ENCODE results near the gene INO80D. TPM values are rescaled to one million over a fixed set of nuclear protein-coding genes. Genes with fewer than 3 reads are reported as not detected.
A peak's percentile ranks its signal among the peaks of the same experiment; 100 is the strongest.

The INO80D gene
- total and polyA plus RNA-seq, 2 of the 8 experiments (the other 6 are each of a cell fraction or from before 2014, with no cell fraction given): 6.2 to 37.4 TPM

- H3K23ac ChIP-seq (ENCODE audit: insufficient read length): no peak overlapping the region
- DNase-seq (ENCODE audit: low read depth in 1 of 2, low spot score in 2 of 2) (no peak), FAIRE-seq (no peak)
- peaks cover 0 to 2% (median 0%) of the 10 kb centered on the region in 4 experiments; a peak in 1 of 7 replicates for H3K4me1 ChIP-seq (replicated peaks in 1 of 4; ENCODE audit: control insufficient read depth in 3 of 4, insufficient read depth in 4 of 4, low read length in 3 of 4)
- no peak overlapping the region for H2BK120ac ChIP-seq (replicated peaks; ENCODE audit: low read depth, low read length)
- no peaks in the 10 kb centered on the region for H3K79me1 ChIP-seq (ENCODE audit: low read depth, low read length)
- no peak overlapping the region for H2BK12ac ChIP-seq (ENCODE audit: low read depth, low read length)
- no peak overlapping the region for H3K18ac ChIP-seq (ENCODE audit: extremely low read depth, low read length)
- peak overlapping the region in 1 of 4 experiments; percentile 99; a peak in 1 of 8 replicates for H3K4me3 ChIP-seq (ENCODE audit: extremely low read depth in 1 of 4, insufficient read depth in 2 of 4, low read depth in 3 of 4, low read length in 4 of 4)
- no peak overlapping the region for H3K4me2 ChIP-seq (ENCODE audit: insufficient read depth in 1 of 2, low read depth in 2 of 2, low read length in 2 of 2)
- POLR2A ChIA-PET (ENCODE audit: partially characterized antibody): interaction anchor here (0.6 to 6.8 kb wide), 4 partner anchors 9 to 45 kb away, joined by 3 to 45 read pairs (median 6); no protein-coding TSS in a partner anchor
- no peak overlapping the region for H4K91ac ChIP-seq (replicated peaks; ENCODE audit: insufficient read length, low read length)
- no peak overlapping the region for H2AK5ac ChIP-seq (ENCODE audit: low read depth, low read length)
- no peak overlapping the region for H4K8ac ChIP-seq (ENCODE audit: extremely low read depth, insufficient read depth, low read length)
- CTCF ChIA-PET (ENCODE audit: partially characterized antibody): interaction anchor here (0.7 to 1.7 kb wide), 5 partner anchors 9 to 66 kb away, joined by 3 to 8 read pairs (median 4); no protein-coding TSS in a partner anchor
- no peak overlapping the region for H2BK20ac ChIP-seq (ENCODE audit: low read length)
- no peak overlapping the region for H4K5ac ChIP-seq (ENCODE audit: insufficient read length, low read depth, low read length)
- H3K9ac ChIP-seq (replicated peaks in 1 of 4; ENCODE audit: extremely low read depth in 1 of 4, low read depth in 3 of 4, low read length in 3 of 4): no peak overlapping the region
- no peak overlapping the region for H3K56ac ChIP-seq (replicated peaks; ENCODE audit: insufficient read length, low read depth, low read length)
- no peaks in the 10 kb centered on the region for H3K27me3 ChIP-seq (replicated peaks in 1 of 4; ENCODE audit: control insufficient read depth in 3 of 4, extremely low read depth in 1 of 4, insufficient read depth in 3 of 4, low read length in 3 of 4)
- peaks cover 0 to 41% of the 10 kb centered on the region in 2 experiments; a peak in 3 of 4 replicates for H3K79me2 ChIP-seq (ENCODE audit: control insufficient read depth in 1 of 2, insufficient read depth in 2 of 2, low read length in 2 of 2)
- H2BK5ac ChIP-seq (ENCODE audit: low read depth, low read length): no peak overlapping the region
- no peak overlapping the region for H3K27ac ChIP-seq (ENCODE audit: low read depth, low read length)
- H3K23me2 ChIP-seq (ENCODE audit: low read depth, low read length): peaks cover 3% of the 10 kb centered on the region
- H4K20me1 ChIP-seq (replicated peaks in 1 of 2; ENCODE audit: control insufficient read depth in 1 of 2, insufficient read depth in 2 of 2, low read length in 2 of 2): no peaks in the 10 kb centered on the region
- no peak overlapping the region for H3K4ac ChIP-seq (replicated peaks; ENCODE audit: insufficient read length, low read depth, low read length)
- no peaks in the 10 kb centered on the region; a peak in 1 of 4 replicates for H3K9me3 ChIP-seq (ENCODE audit: insufficient read depth in 2 of 2, low read depth in 1 of 2, low read length in 1 of 2)
- H3K36me3 ChIP-seq (ENCODE audit: control insufficient read depth in 2 of 4, insufficient read depth in 4 of 4, low read length in 3 of 4): peaks cover 0 to 11% (median 4%) of the 10 kb centered on the region in 4 experiments; a peak in 6 of 8 replicates
- H2BK15ac ChIP-seq (ENCODE audit: low read length): no peak overlapping the region
- no peak overlapping the region for H2AFZ ChIP-seq (ENCODE audit: low read length)
- H3K14ac ChIP-seq (ENCODE audit: insufficient read length): no peak overlapping the region
- TF ChIP-seq TBP (IDR thresholded peaks at IDR 0.05; ENCODE audit: low read depth, low read length) (no peak), CTCF (IDR thresholded peaks at IDR 0.05; ENCODE audit: control extremely low read depth in 1 of 3, insufficient read depth in 1 of 3, low read depth in 1 of 3, low read length in 3 of 3) (no peak), RAD21 (IDR thresholded peaks at IDR 0.05 in 1 of 2, conservative IDR thresholded peaks at IDR 0.05 in 1 of 2; ENCODE audit: low read depth in 2 of 2, low read length in 2 of 2) (no peak), KDM5A (IDR thresholded peaks at IDR 0.05; ENCODE audit: low read length) (no peak), MAFK (IDR thresholded peaks at IDR 0.05; ENCODE audit: low read depth, low read length) (no peak), POLR2AphosphoS5 (IDR thresholded peaks at IDR 0.05; ENCODE audit: low read depth, low read length) (no peak), FOSL1 (IDR thresholded peaks at IDR 0.05; ENCODE audit: insufficient read depth, low read depth, low read length) (no peak), NRF1 (IDR thresholded peaks at IDR 0.05; ENCODE audit: low read depth, low read length) (no peak), SRF (IDR thresholded peaks at IDR 0.05; ENCODE audit: low read depth, low read length) (no peak), EP300 (IDR thresholded peaks at IDR 0.05; ENCODE audit: borderline replicate concordance in 1 of 2, low read depth in 2 of 2, low read length in 2 of 2) (no peak), RNF2 (IDR thresholded peaks at IDR 0.05; ENCODE audit: borderline replicate concordance, low read depth, low read length, missing control alignments, poor library complexity, severe bottlenecking) (no peak)
Measured at GRCh38 chr2:206088248-206088647, 2.3 kb upstream of the INO80D start.

All from H1 (cell line).